IgD-negative memory B cell (primary cell): Measurements from ENCODE around the gene OPN4. TPM values are rescaled to one million over a fixed set of nuclear protein-coding genes. Genes with fewer than 3 reads are reported as not detected.
A peak's percentile ranks its signal among the peaks of the same experiment; 100 is the strongest.
"Not testable (repeated sequence)": the region's sequence is repeated elsewhere in the genome, so short reads cannot be mapped to it uniquely, and the experiment has no call there.

Experiments
- H3K27ac Mint-ChIP-seq, 3 donors: one replicate each; pipeline ENCODE4 v1.8.0; 2020 to 2022; ENCODE audit warnings: mild to moderate bottlenecking in 3 of 3, mixed read lengths in 3 of 3, moderate library complexity in 1 of 3
- H3K27me3 Mint-ChIP-seq: one replicate; pipeline ENCODE4 v1.8.0; 2021; ENCODE audit warnings: mixed read lengths
- H3K36me3 Mint-ChIP-seq: one replicate; pipeline ENCODE4 v1.8.0; 2020; ENCODE audit warnings: mild to moderate bottlenecking, mixed read lengths
- H3K4me1 Mint-ChIP-seq, 3 donors: one replicate each; pipeline ENCODE4 v1.8.0; 2020 to 2022; ENCODE audit warnings: mixed read lengths in 3 of 3, mild to moderate bottlenecking in 1 of 3
- H3K4me3 Mint-ChIP-seq, 4 donors: one replicate each; pipeline ENCODE4 v1.8.0; 2020 to 2022; ENCODE audit warnings: mild to moderate bottlenecking in 4 of 4, mixed read lengths in 4 of 4, moderate library complexity in 3 of 4
- H3K9me3 Mint-ChIP-seq, 3 donors: one replicate each; pipeline ENCODE4 v1.8.0; 2020 to 2021; ENCODE audit warnings: mixed read lengths in 3 of 3, mild to moderate bottlenecking in 1 of 3
- polyA plus RNA-seq: library from polyadenylated mRNA; unstranded; fragments of 300-500 nt; fragmentation: Illumina TruSeq; gene quantifications from one replicate; pipeline ENCODE4 v1.2.3, GENCODE V29; 2021

Gene OPN4
- polyA plus RNA-seq, 1 donor from 2014 or later, result not detected

DNA sequence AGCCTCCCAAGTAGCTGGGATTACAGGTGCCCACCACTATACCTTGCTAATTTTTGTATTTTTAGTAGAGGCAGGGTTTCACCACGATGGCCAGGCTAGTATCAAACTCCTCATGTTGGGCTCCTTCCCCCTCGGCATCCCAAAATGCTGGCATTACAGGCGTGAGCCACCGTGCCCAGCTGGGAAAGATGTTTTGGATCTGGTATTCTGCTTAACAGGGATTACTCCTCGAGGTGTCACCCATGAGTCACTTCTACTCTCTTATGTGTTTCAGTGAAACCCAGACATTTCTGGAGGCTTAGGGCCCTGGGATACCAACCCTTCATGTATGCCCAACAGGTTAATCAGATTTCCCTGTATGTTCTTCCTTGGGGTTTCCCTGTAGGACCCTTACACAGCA lies 11.8 kb upstream of the OPN4 start:
- H3K27me3 Mint-ChIP-seq, result no peaks in the 10 kb centered on the region
- peak overlapping the region in 1 of 4 donors; percentile 33 for H3K4me3 Mint-ChIP-seq
- peaks cover 11 to 14% (median 12%) of the 10 kb centered on the region in 3 donors for H3K4me1 Mint-ChIP-seq
- no peak overlapping the region for H3K27ac Mint-ChIP-seq
- H3K36me3 Mint-ChIP-seq, result peaks cover 6% of the 10 kb centered on the region
- peaks cover 0 to 9% (median 3%) of the 10 kb centered on the region in 3 donors for H3K9me3 Mint-ChIP-seq

DNA sequence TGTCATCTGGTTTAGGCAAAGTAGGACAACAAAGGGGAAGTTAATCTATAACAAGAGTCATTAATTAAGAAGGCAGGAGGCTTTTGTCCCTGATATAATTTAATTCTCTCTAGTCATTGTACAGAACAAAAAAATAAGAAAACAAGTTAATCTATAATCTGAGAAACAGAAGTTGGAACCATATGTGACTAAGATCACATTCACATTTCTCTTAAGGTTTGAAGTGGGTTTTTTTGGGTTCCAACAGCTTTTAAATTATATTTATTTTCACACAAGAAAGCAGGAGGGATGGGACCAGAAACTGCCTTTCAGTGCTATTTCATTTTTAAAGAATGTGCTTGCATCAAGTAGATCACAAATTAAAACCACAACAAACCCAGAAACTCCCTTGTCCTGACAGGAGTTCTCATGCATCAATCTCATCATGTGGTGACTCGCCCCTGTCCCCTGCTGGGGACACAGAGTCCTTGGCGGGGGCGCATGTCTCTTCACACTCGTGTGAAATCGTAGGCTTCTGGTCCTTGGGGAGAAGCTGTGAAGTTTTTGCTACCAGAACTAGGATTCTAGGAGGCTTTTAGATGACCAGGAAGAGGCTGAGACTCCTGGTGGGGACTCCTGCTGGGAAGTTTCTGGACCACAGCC lies 10.1 kb upstream of the OPN4 start:
- Mint-ChIP-seq H3K9me3 (peaks cover 0 to 9% (median 3%) of the 10 kb centered on the region in 3 donors), H3K4me1 (peaks cover 11 to 18% (median 12%) of the 10 kb centered on the region in 3 donors), H3K4me3 (peak overlapping the region in 1 of 4 donors; percentile 88), H3K36me3 (peaks cover 3% of the 10 kb centered on the region), H3K27ac (no peak overlapping the region), H3K27me3 (peaks cover 1% of the 10 kb centered on the region)

DNA sequence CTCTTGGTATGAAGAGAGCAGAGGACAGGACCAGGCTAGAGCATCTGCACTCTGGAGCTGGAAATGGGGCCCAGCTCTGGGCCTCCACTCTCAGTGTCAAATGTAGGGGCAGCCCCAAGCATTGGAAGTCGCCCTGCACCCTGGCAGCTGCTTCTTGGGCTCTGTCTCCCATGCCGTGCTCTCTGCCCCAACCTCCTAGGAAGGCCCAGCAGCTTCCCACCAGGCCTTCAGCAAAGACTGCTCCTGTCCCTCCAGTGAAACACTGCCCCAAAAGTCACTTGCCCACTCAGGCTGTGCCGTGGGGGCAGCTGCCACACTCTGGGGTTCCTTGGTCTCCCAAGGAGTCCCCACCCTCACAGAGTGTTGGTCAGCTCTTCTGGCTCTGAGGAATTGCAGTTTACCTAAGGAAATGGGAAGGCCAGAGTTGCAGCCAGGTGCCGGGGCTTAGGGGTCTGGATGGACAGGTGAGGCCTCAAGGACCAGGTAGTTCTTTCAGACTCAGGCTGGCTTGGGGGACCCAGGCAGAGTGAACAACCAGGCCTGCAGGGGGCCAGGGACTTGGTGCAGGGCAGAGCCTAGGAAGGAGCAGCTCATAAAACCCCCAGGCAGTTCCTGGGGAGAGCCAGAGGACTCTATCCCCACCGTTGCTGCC lies 9.4 kb upstream of the OPN4 start:
- peaks cover 2% of the 10 kb centered on the region for H3K27me3 Mint-ChIP-seq
- H3K36me3 Mint-ChIP-seq, result peaks cover 3% of the 10 kb centered on the region
- no peak overlapping the region for H3K4me3 Mint-ChIP-seq
- H3K9me3 Mint-ChIP-seq, result peaks cover 0 to 9% (median 3%) of the 10 kb centered on the region in 3 donors
- H3K27ac Mint-ChIP-seq, result no peak overlapping the region
- H3K4me1 Mint-ChIP-seq, result peaks cover 11 to 18% (median 12%) of the 10 kb centered on the region in 3 donors

DNA sequence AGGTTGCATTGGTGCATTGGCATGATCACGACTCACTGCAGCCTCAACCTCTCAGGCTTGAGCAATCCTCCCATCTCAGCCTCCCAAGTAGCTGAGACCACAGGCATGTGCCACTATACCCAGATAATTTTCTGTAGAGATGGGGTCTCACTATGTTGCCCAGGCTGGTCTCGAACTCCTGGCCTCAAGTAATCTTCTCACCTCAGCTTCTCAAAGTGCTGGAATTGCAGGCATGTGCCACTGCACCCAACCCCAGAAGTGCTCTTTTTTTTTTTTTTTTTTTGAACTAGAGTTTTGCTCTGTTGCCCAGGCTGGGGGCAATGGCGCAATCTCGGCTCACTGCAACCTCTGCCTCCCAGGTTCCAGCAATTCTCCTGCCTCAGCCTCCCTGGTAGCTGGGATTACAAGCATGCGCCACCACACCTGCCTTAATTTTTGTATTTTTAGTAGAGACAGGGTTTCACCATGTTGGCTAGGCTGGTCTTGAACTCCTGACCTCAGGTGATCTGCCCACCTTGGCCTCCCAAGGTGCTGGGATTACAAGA lies 8.7 kb upstream of the OPN4 start:
- H3K4me3 Mint-ChIP-seq, result peak overlapping the region in 1 of 4 donors; percentile 60

DNA sequence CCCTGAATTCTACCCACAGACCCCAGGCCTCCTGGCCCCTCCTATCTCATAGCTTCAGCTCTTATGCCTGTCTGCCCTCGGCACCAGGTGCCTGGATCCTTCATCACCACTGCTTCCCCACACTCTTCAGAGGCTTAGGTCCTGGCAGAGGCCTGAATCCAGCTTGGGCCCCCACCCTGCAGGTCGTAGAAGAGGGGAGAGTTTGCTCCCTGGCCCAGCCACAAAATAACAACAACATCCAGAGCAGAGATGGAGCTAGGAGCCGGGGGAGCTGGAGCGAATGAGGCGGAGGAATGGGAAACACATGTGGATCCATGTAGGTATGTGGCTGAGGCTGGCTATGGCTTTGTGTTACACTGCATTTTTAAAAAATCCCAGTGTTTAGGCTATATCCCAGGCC lies 7.8 kb upstream of the OPN4 start:
- peak overlapping the region in 1 of 4 donors; percentile 78 for H3K4me3 Mint-ChIP-seq
- H3K4me1 Mint-ChIP-seq, result peaks cover 11 to 18% (median 12%) of the 10 kb centered on the region in 3 donors
- peaks cover 10% of the 10 kb centered on the region for H3K27me3 Mint-ChIP-seq
- peaks cover 3% of the 10 kb centered on the region for H3K36me3 Mint-ChIP-seq
- no peak overlapping the region for H3K27ac Mint-ChIP-seq
- H3K9me3 Mint-ChIP-seq, result peaks cover 0 to 6% (median 3%) of the 10 kb centered on the region in 3 donors

More for the DNA sequence above, 8.7 kb upstream of the OPN4 start:
- not testable (repeated sequence) for H3K36me3 Mint-ChIP-seq, H3K27me3 Mint-ChIP-seq, H3K9me3 Mint-ChIP-seq
- H3K27ac Mint-ChIP-seq, result peak overlapping the region in 1 of 3 donors; percentile 23
- peaks cover 11 to 18% (median 12%) of the 10 kb centered on the region in 3 donors for H3K4me1 Mint-ChIP-seq

DNA sequence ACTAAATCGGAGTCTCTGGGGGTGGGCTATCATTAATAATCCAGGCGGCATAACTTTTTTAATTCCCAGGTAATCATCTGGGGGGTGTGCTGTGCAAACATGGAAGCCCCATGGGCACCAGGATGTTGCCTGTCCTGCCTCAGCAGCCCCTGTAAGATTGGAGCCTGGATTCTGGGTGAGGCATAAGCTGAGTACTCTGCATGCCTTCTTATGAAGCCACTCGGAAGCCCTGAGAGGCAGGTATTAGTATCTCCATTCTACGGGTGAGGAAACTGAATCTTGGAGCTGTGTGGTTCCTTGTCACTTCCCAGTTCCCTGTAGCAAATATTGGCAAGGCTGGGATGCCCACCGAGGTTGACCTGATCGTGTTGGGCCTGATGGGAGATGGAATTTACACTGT lies 7.4 kb upstream of the OPN4 start:
- Mint-ChIP-seq H3K27ac (no peak overlapping the region), H3K9me3 (peaks cover 0 to 2% (median 0%) of the 10 kb centered on the region in 3 donors), H3K36me3 (peaks cover 3% of the 10 kb centered on the region), H3K4me1 (peaks cover 11 to 18% (median 12%) of the 10 kb centered on the region in 3 donors), H3K27me3 (peaks cover 11% of the 10 kb centered on the region), H3K4me3 (no peak overlapping the region)

DNA sequence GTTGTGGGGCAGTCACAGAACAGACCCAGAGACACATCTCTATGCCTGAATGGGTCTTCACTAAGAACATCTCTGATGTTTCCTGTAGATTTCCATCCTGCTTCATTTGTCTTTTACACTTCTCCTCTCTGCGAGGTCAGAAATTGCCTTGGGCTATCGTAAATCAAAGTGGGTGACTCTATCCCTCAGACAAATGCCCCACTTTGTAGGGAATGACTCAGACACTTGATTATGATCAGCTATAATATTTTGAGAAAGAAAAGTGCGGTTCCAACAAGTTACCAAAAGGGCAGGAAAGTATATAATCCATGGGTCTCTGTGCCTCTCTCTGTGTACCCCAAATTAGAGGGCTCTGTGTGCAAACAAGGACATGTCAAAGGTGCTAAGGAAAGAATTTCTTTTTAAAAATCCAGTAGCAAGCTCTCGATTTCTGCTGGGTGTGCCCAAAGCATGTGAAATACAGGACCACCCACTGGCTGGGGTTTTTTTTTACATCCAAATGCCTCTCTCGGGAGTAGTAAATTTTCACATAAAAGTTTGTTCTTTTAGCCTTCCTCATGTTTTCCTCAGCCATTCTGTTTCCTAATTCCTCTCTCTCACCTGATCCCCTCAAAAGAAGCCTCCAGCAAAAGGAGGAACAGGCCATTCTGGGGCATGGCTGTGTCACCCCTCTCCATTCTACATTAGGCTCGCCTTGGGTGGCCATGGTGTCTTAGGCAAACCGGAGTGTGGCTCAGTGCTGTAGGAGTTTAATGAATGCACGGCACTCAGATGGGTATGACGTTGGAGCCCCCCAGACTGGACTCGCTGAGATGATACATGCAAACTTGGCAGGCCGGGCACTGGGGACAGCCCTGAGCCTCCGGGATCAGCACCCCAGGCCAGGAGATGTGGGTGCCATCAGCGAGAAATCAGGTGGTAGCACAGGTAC lies 6.3 kb upstream of the OPN4 start:
- peaks cover 11% of the 10 kb centered on the region for H3K27me3 Mint-ChIP-seq
- H3K4me3 Mint-ChIP-seq, result no peak overlapping the region
- H3K4me1 Mint-ChIP-seq, result peaks cover 11 to 18% (median 12%) of the 10 kb centered on the region in 3 donors
- no peak overlapping the region for H3K27ac Mint-ChIP-seq
- peaks cover 2% of the 10 kb centered on the region for H3K36me3 Mint-ChIP-seq
- H3K9me3 Mint-ChIP-seq, result no peaks in the 10 kb centered on the region

DNA sequence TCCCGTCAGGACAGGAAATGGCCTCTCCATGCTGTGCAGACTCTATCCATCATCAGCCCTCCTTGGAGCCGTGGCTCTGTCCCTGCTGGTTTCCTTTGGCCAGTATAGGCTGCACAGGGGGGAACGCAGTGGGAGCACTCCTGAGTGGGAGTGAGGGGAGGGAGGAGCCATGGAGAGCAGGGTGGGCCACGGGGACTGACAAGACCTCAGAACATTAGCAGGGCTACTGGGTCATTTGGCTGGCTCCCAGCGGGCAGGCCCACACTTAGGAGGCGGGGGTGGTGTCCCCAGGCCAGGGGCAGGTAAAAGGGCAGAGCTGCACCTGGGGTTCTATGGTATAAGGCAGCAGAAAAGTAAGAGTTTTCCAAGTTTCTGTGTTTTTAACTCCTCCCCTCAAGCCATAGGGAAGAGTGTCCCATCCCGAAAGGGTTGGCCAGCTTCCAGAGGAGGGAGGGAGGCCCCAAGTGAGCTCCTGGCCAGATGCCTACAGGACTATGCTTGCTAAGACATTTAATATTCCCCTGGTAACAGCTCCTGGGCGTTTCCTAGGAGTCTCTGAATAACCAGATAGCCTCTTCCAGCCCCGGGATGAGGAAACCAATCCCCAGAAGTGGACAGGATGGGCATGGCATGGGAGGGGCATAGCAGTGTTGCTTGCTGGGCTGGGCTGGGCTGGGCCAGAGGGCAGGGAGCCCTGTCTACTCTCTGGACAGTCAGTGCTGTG lies 5.5 kb upstream of the OPN4 start:
- peaks cover 4 to 10% (median 4%) of the 10 kb centered on the region in 3 donors for H3K4me1 Mint-ChIP-seq
- H3K27me3 Mint-ChIP-seq, result peaks cover 11% of the 10 kb centered on the region
- H3K9me3 Mint-ChIP-seq, result no peaks in the 10 kb centered on the region

DNA sequence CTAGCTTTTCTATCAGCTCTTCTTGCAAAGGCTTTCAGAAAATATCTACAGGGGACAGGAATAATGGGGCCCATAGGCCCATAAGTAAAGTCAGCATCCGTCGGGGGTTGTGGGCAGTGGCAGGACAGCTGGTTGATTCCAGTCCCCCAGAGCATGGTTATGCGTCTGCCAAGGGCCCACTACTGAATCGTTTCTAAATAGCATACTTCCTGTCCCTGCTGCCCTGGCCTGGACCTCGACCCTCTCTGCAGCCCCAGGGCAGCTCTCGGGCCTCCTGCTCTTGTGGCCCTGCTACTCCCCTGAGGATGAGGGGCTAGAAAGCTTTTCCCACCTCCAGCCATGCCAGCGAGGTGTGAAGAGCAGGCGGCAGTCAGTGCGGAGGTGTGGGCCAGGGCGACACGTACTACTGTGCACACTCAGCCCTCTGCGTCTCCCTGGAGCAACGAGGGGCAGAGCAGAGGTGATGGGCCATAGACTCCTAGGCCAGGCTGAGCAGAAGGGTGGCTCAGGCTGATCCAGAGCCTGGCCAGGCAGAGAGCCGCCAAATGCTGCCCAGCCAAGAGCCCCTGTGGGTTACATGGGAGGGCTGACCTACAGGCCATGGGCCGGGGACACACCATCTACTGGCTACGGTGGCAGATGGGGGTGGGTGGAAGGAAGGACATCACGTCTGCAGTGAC lies 4.7 kb upstream of the OPN4 start:
- H3K27me3 Mint-ChIP-seq, result peaks cover 11% of the 10 kb centered on the region
- H3K36me3 Mint-ChIP-seq, result peaks cover 2% of the 10 kb centered on the region
- H3K9me3 Mint-ChIP-seq, result no peaks in the 10 kb centered on the region
- H3K27ac Mint-ChIP-seq, result no peak overlapping the region
- H3K4me1 Mint-ChIP-seq, result peaks cover 0 to 4% (median 0%) of the 10 kb centered on the region in 3 donors
- H3K4me3 Mint-ChIP-seq, result no peak overlapping the region

More for the DNA sequence above, 5.5 kb upstream of the OPN4 start:
- Mint-ChIP-seq H3K27ac (no peak overlapping the region), H3K36me3 (peaks cover 2% of the 10 kb centered on the region), H3K4me3 (no peak overlapping the region)

DNA sequence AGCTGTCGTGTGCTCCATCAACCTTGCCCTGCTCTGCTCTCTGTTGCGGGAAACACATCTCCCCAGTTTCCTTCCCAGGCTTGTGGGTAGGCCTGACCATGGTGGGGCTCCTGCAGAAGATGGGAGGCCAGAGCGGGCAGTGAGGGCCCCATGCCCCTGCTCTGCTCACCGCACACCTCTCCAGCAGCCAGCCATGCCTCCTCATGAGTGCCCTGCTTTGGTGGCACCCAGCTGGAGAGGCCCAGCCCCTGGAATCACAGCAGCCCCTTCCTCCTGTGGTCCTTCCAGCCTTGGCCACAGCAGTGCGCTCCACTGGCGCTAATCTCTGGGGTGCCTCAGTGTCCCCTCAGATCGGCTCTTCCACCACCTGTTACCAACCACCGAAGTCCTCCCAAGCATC lies 4.2 kb upstream of the OPN4 start:
- H3K4me3 Mint-ChIP-seq, result no peak overlapping the region
- peaks cover 0 to 4% (median 0%) of the 10 kb centered on the region in 3 donors for H3K4me1 Mint-ChIP-seq
- no peaks in the 10 kb centered on the region for H3K9me3 Mint-ChIP-seq
- H3K36me3 Mint-ChIP-seq, result peaks cover 2% of the 10 kb centered on the region
- H3K27me3 Mint-ChIP-seq, result peaks cover 11% of the 10 kb centered on the region
- no peak overlapping the region for H3K27ac Mint-ChIP-seq

DNA sequence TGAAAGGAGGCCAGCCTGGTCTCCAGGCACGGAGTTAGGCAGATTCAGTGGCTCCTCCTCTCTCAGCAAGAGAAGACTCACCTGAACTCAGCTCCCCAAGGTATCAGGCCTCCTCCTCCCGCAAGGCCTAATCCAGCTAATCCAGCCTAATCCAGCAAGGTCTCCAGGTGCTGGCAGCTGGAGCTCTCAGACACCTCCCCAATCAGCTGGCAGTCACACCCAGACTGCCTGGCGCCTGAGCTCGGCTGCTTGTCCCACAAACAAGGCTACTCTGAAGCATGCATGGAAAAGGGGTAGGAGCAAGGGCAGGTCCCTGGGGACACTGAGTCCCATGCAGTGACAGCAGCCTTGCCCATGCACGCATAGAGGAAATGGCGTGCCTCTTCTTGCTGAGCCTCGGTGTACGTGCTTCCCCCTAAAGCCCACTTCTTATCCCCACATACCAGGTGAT lies 3.3 kb upstream of the OPN4 start:
- Mint-ChIP-seq H3K9me3 (no peaks in the 10 kb centered on the region), H3K4me3 (no peak overlapping the region), H3K4me1 (peaks cover 0 to 4% (median 0%) of the 10 kb centered on the region in 3 donors), H3K36me3 (peaks cover 2% of the 10 kb centered on the region), H3K27ac (peak overlapping the region in 1 of 3 donors; percentile 8), H3K27me3 (peaks cover 11% of the 10 kb centered on the region)

DNA sequence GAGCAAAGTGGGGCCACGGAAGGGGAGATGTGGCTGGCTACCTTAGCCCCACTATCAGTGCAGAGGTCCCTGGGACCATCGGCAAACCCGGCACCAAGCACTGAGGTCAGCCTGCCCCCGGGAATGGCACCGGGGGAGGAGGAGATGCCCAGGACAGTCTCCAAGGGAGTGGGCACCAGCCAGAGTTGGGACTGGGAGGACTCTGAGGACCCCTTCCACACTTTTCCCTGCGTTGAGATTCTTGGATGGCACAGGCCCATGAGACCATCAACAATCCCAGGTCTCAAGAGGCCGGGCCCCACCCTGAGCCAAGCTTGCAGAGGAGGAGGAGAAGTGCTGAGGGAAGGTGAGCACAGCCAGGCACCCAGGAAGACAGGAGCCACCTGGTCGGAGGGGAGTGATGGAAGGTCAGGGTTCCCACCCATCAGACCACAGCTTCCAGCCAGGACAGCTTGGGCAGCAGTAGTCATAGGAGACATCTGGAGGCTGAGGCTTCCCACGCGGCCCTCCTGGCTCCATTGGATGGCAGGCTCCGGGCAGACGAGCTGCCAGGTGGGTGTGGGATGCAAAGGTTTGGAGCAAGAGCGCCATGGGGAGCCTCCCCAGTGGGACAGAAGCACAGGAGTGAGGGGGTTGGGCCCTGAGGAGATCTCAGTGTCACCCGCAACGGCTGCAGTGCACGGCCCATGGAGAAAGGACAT lies 2.6 kb upstream of the OPN4 start:
- H3K36me3 Mint-ChIP-seq, result no peaks in the 10 kb centered on the region
- H3K4me1 Mint-ChIP-seq, result peaks cover 0 to 4% (median 0%) of the 10 kb centered on the region in 3 donors
- H3K4me3 Mint-ChIP-seq, result no peak overlapping the region
- no peaks in the 10 kb centered on the region for H3K9me3 Mint-ChIP-seq
- H3K27ac Mint-ChIP-seq, result no peak overlapping the region
- peaks cover 11% of the 10 kb centered on the region for H3K27me3 Mint-ChIP-seq
